ENCODE results near the gene NDST3.
"Not testable (repeated sequence)": the region's sequence is repeated elsewhere in the genome, so short reads cannot be mapped to it uniquely, and the experiment has no call there.

Gene NDST3

DNA sequence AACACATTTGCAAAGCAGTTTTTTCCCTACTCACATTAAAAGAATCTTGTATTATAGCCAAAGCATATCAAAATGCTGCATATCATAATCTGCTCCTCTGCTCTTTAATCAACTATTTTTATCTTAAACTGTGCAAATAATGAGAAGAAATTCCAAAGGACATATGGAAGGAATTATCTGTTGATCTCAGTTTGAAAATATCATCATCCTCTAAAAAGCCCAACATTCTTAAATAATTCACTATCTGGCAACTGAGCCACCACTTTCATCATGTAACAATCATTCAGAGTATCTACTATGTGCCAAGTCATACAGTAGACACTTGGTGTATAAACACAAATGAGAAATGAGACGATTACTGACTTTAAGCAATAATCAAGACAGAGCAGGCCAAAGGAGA lies 255.5 kb downstream of the NDST3 start:
- no peak overlapping the region for H3K9ac ChIP-seq
- H3K27me3 ChIP-seq, result no peaks in the 10 kb centered on the region
- no peaks in the 10 kb centered on the region for H3K4me1 ChIP-seq
- H3K4me3 ChIP-seq, result no peak overlapping the region
- H3K4me2 ChIP-seq, result no peak overlapping the region
- TF ChIP-seq Cebpa-rat (IDR thresholded peaks at IDR 0.05), result no peak
- H4K20me1 ChIP-seq, result no peaks in the 10 kb centered on the region
- peaks cover 0 to 11% (median 0%) of the 10 kb centered on the region in 11 experiments; a peak in 1 of 22 replicates for H3K36me3 ChIP-seq
- no peak overlapping the region for H3K27ac ChIP-seq
- H3K9me3 ChIP-seq (replicated peaks in 1 of 11), result no peaks in the 10 kb centered on the region

- Histone ChIP-seq H3K4me2 (no peak overlapping the region), H3K36me3 (peaks cover 0 to 11% (median 0%) of the 10 kb centered on the region in 11 experiments; a peak in 1 of 22 replicates), H3K27me3 (no peaks in the 10 kb centered on the region), H3K9me3 (replicated peaks in 1 of 11) (no peaks in the 10 kb centered on the region), H4K20me1 (no peaks in the 10 kb centered on the region), H3K4me1 (no peaks in the 10 kb centered on the region), H3K27ac (no peak overlapping the region), H3K4me3 (no peak overlapping the region), H3K9ac (no peak overlapping the region)
- no peak for TF ChIP-seq Cebpa-rat (IDR thresholded peaks at IDR 0.05)
Measured at GRCh38 chr4:118290951-118291350, 256.7 kb downstream of the NDST3 start.

GRCh38 chr4:118296729-118297128 lies 262.4 kb downstream of the NDST3 start:
- Histone ChIP-seq H3K4me1 (no peaks in the 10 kb centered on the region), H3K4me3 (no peak overlapping the region), H3K4me2 (no peak overlapping the region), H3K27me3 (no peaks in the 10 kb centered on the region), H3K9me3 (replicated peaks in 1 of 11) (no peaks in the 10 kb centered on the region), H3K9ac (no peak overlapping the region), H4K20me1 (no peaks in the 10 kb centered on the region), H3K27ac (no peak overlapping the region), H3K36me3 (no peaks in the 10 kb centered on the region)
- TF ChIP-seq Cebpa-rat (IDR thresholded peaks at IDR 0.05), result no peak

DNA sequence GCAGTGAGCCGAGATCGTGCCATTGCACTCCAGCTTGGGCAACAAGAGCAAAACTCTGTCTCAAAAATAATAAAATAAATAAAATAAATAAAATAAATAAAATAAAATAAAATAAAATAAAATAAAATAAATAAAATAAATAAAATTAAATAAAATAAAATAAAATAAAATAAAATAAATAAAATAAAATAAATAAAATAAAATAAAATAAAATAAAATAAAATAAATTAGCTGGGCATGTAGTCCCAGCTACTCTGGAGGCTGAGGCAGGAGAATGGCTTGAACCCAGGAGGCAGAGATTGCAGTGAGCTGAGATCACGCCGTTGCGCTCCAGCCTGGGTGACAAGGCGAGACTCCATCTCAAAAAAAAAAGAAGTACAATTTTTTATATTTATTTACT lies 265.3 kb downstream of the NDST3 start:
- not testable (repeated sequence) for H3K4me1 ChIP-seq; H3K4me3 ChIP-seq; H4K20me1 ChIP-seq; H3K9me3 ChIP-seq (replicated peaks in 1 of 11); H3K9ac ChIP-seq; H3K27me3 ChIP-seq; H3K27ac ChIP-seq; H3K4me2 ChIP-seq; H3K36me3 ChIP-seq

- Histone ChIP-seq H3K9me3 (replicated peaks in 1 of 11) (no peaks in the 10 kb centered on the region), H3K4me3 (no peak overlapping the region), H3K9ac (no peak overlapping the region), H3K36me3 (no peaks in the 10 kb centered on the region), H3K4me1 (no peaks in the 10 kb centered on the region), H4K20me1 (no peaks in the 10 kb centered on the region), H3K4me2 (no peak overlapping the region), H3K27ac (no peak overlapping the region), H3K27me3 (no peaks in the 10 kb centered on the region)
- TF ChIP-seq Cebpa-rat (IDR thresholded peaks at IDR 0.05), result no peak
Measured at GRCh38 chr4:118307643-118308042, 273.4 kb downstream of the NDST3 start.
